Measurements from ENCODE around the gene BEGAIN.

Gene BEGAIN

GRCh38 chr14:100556140-100556475, 31.1 kb downstream of the BEGAIN start:
- TF ChIP-seq CTCF (IDR thresholded peaks at IDR 0.05; ENCODE audit: low read depth, low read length): no peak
- DNase-seq (ENCODE audit: low read depth in 2 of 2): no peak
- H3K4me3 ChIP-seq (replicated peaks in 1 of 2; ENCODE audit: low read depth in 2 of 2, low read length in 2 of 2): no peak overlapping the region

- no peak for DNase-seq (ENCODE audit: low read depth in 2 of 2)
- TF ChIP-seq CTCF (IDR thresholded peaks at IDR 0.05; ENCODE audit: low read depth, low read length): no peak
- H3K4me3 ChIP-seq (replicated peaks in 1 of 2; ENCODE audit: low read depth in 2 of 2, low read length in 2 of 2): no peak overlapping the region
Observed at GRCh38 chr14:100555436-100556139, 31.6 kb downstream of the BEGAIN start.

- no peak overlapping the region for H3K4me3 ChIP-seq (replicated peaks in 1 of 2; ENCODE audit: low read depth in 2 of 2, low read length in 2 of 2)
- TF ChIP-seq CTCF (IDR thresholded peaks at IDR 0.05; ENCODE audit: low read depth, low read length): no peak
- no peak for DNase-seq (ENCODE audit: low read depth in 2 of 2)
Observed at GRCh38 chr14:100554696-100555320, 32.4 kb downstream of the BEGAIN start.

- peak; percentile 21 to 39 for DNase-seq (ENCODE audit: low read depth in 2 of 2)
- H3K4me3 ChIP-seq (replicated peaks in 1 of 2; ENCODE audit: low read depth in 2 of 2, low read length in 2 of 2): no peak overlapping the region
- TF ChIP-seq CTCF (IDR thresholded peaks at IDR 0.05; ENCODE audit: low read depth, low read length): no peak
Observed at GRCh38 chr14:100554082-100554677, 33.0 kb downstream of the BEGAIN start.

- H3K4me3 ChIP-seq (replicated peaks in 1 of 2; ENCODE audit: low read depth in 2 of 2, low read length in 2 of 2): no peak overlapping the region
- no peak for DNase-seq (ENCODE audit: low read depth in 2 of 2)
- no peak for TF ChIP-seq CTCF (IDR thresholded peaks at IDR 0.05; ENCODE audit: low read depth, low read length)
Observed at GRCh38 chr14:100553471-100553870, 33.7 kb downstream of the BEGAIN start.

- H3K4me3 ChIP-seq (replicated peaks in 1 of 2; ENCODE audit: low read depth in 2 of 2, low read length in 2 of 2): no peak overlapping the region
- no peak for TF ChIP-seq CTCF (IDR thresholded peaks at IDR 0.05; ENCODE audit: low read depth, low read length)
- DNase-seq (ENCODE audit: low read depth in 2 of 2): no peak
Observed at GRCh38 chr14:100552524-100553125, 34.6 kb downstream of the BEGAIN start.

All from cardiac fibroblast (primary cell).